HEK293 (cell line): ENCODE measurements around the gene CEP135.

Experiments used
- CTCF ChIA-PET: fragments of 350-600 bp; formaldehyde crosslinking; extraction: SDS; loops from one replicate; lab custom pipeline; 2021; ENCODE audit warnings: antibody characterized with exemption; lab: Yijun Ruan, JAX
- POLR2A ChIA-PET: fragments of 300-600 bp; formaldehyde crosslinking; extraction: SDS; loops from one replicate; lab custom pipeline; 2020; ENCODE audit warnings: antibody characterized with exemption, inconsistent platforms; lab: Yijun Ruan, JAX
- H3K27ac ChIP-seq: fragments of 200-500 bp; sonication (Bioruptor generic); 2 replicates; pipeline ENCODE4 v1.5.1; 2014; ENCODE audit warnings: low read depth, low read length, control low read depth, inconsistent platforms; ENCODE audit errors: extremely low read depth
- H3K36me3 ChIP-seq, 2 experiments: fragments of 200-500 bp in 1 of 2; sonication (Bioruptor generic) in 1 of 2; 1 replicate in 1 of 2; 2 replicates in 1 of 2; pipeline ENCODE4 v1.5.1; 2014 to 2017; ENCODE audit warnings: inconsistent platforms in 2 of 2, low read length in 2 of 2; ENCODE audit not compliant: control insufficient read depth in 2 of 2, insufficient read depth in 1 of 2
- H3K4me1 ChIP-seq: fragments of 200-500 bp; sonication (Bioruptor generic); 2 replicates; pipeline ENCODE4 v1.5.1; 2014; ENCODE audit warnings: mild to moderate bottlenecking, low read length, inconsistent platforms; ENCODE audit not compliant: control insufficient read depth, insufficient read depth
- H3K4me3 ChIP-seq: 2 replicates; pipeline ENCODE4 v1.5.1; 2011; ENCODE audit warnings: low read depth, mild to moderate bottlenecking, control low read depth, low read length, moderate library complexity
- H3K9me3 ChIP-seq: fragments of 200-500 bp; sonication (Bioruptor generic); 2 replicates; pipeline ENCODE4 v1.5.1; 2014; ENCODE audit warnings: low read depth, low read length, inconsistent platforms; ENCODE audit not compliant: control insufficient read depth, insufficient read depth
- FEZF1 ChIP-seq: fragments of 450-650 bp; formaldehyde crosslinking; IDR thresholded peaks from 2 replicates; pipeline ENCODE4 v1.5.1; 2016; ENCODE audit warnings: missing biosample characterization, missing genetic modification characterization
- GLIS2 ChIP-seq: fragments of 450-650 bp; formaldehyde crosslinking; IDR thresholded peaks from 2 replicates; pipeline ENCODE4 v1.5.1; 2016; ENCODE audit warnings: missing biosample characterization, missing genetic modification characterization
- HOXD13 ChIP-seq: sonication (generic); formaldehyde crosslinking; IDR thresholded peaks from 2 replicates; pipeline ENCODE4 v1.8.0; 2022; ENCODE audit warnings: missing genetic modification reagents, borderline replicate concordance
- MZF1 ChIP-seq: fragments of 450-650 bp; formaldehyde crosslinking; IDR thresholded peaks from 2 replicates; pipeline ENCODE4 v1.5.1; 2017; ENCODE audit warnings: missing biosample characterization, missing genetic modification characterization, borderline replicate concordance
- REPIN1 ChIP-seq: fragments of 450-650 bp; formaldehyde crosslinking; IDR thresholded peaks from 2 replicates; pipeline ENCODE4 v1.5.1; 2017; ENCODE audit warnings: missing biosample characterization, missing genetic modification characterization, low read depth
- SETDB1 ChIP-seq: IDR thresholded peaks from one replicate; pipeline ENCODE4 v1.6.1; 2017; ENCODE audit warnings: mild to moderate bottlenecking, low read length, moderate library complexity, mixed read lengths; ENCODE audit not compliant: insufficient read length
- ZEB2 ChIP-seq: fragments of 450-650 bp; formaldehyde crosslinking; IDR thresholded peaks from 2 replicates; pipeline ENCODE4 v1.5.1; 2016; ENCODE audit warnings: missing biosample characterization, missing genetic modification characterization
- ZNF140 ChIP-seq: fragments of 450-650 bp; formaldehyde crosslinking; IDR thresholded peaks from 2 replicates; pipeline ENCODE4 v1.5.1; 2016; ENCODE audit warnings: missing biosample characterization, missing genetic modification characterization
- ZNF169 ChIP-seq: fragments of 450-650 bp; formaldehyde crosslinking; IDR thresholded peaks from 2 replicates; pipeline ENCODE4 v1.5.1; 2016; ENCODE audit warnings: missing biosample characterization, missing genetic modification characterization
- ZNF248 ChIP-seq: fragments of 450-650 bp; formaldehyde crosslinking; IDR thresholded peaks from 2 replicates; pipeline ENCODE4 v1.5.1; 2017; ENCODE audit warnings: missing biosample characterization, missing genetic modification characterization
- ZNF350 ChIP-seq: fragments of 450-650 bp; formaldehyde crosslinking; IDR thresholded peaks from 2 replicates; pipeline ENCODE4 v1.5.0; 2017; ENCODE audit warnings: missing biosample characterization, mild to moderate bottlenecking, missing genetic modification characterization
- ZNF404 ChIP-seq: fragments of 450-650 bp; formaldehyde crosslinking; IDR thresholded peaks from 2 replicates; pipeline ENCODE4 v1.5.1; 2017; ENCODE audit warnings: missing biosample characterization, missing genetic modification characterization
- ZNF664 ChIP-seq: fragments of 450-650 bp; formaldehyde crosslinking; IDR thresholded peaks from 2 replicates; pipeline ENCODE4 v1.5.1; 2016; ENCODE audit warnings: missing biosample characterization, missing genetic modification characterization
- ZNF701 ChIP-seq: fragments of 450-650 bp; formaldehyde crosslinking; IDR thresholded peaks from 2 replicates; pipeline ENCODE4 v1.5.1; 2016; ENCODE audit warnings: missing biosample characterization, missing genetic modification characterization
- ZSCAN16 ChIP-seq: fragments of 450-650 bp; formaldehyde crosslinking; IDR thresholded peaks from 2 replicates; pipeline ENCODE4 v1.5.1; 2016; ENCODE audit warnings: missing biosample characterization, missing genetic modification characterization
- TF ChIP-seq, protein P1 (sequence below): fragments of 450-650 bp; formaldehyde crosslinking; IDR thresholded peaks from 2 replicates; pipeline ENCODE4 v1.5.1; 2016; ENCODE audit warnings: missing biosample characterization, missing genetic modification characterization
- TF ChIP-seq, protein P2 (sequence below): fragments of 450-650 bp; formaldehyde crosslinking; IDR thresholded peaks from 2 replicates; pipeline ENCODE4 v1.5.1; 2016; ENCODE audit warnings: missing biosample characterization, missing genetic modification characterization
- TF ChIP-seq, protein P3 (sequence below): fragments of 450-650 bp; formaldehyde crosslinking; IDR thresholded peaks from 2 replicates; pipeline ENCODE4 v1.5.1; 2016; ENCODE audit warnings: missing biosample characterization, missing genetic modification characterization
- TF ChIP-seq, protein P4 (sequence below): fragments of 450-650 bp; formaldehyde crosslinking; conservative IDR thresholded peaks from 2 replicates; pipeline ENCODE4 v1.5.1; 2016; ENCODE audit warnings: low read depth, missing biosample characterization, missing genetic modification characterization

The CEP135 gene

DNA sequence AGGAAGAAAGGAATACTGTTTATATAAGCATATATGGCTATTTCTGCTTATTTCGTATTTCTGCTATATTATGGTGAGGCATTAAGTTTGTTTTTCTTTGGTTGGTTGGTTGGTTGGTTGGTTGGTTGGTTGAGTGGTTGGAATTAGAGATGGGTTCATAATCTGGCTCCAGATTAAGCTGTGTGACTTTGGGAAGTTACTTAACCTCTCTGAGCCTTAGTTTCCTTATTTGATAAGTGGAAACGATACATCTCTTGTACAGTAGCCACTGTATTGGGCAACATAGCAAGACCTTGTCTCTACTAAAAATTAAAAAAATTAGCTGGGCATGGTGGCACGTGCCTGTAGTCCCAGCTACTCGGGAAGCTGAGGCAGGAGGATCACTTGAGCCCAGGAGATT is 46.1 kb upstream of the CEP135 start:
- no peak for TF ChIP-seq ZNF169 (tag by site-specific recombination)
- Histone ChIP-seq H3K9me3 (no peaks in the 10 kb centered on the region), H3K4me1 (no peaks in the 10 kb centered on the region), H3K27ac (no peak overlapping the region), H3K36me3 (peaks cover 0 to 24% of the 10 kb centered on the region in 2 experiments), H3K4me3 (no peak overlapping the region)
- ChIA-PET CTCF (interaction anchor here (0.7 kb wide), 1 partner anchor 306 kb away, joined by 5 read pairs; no protein-coding TSS in a partner anchor), POLR2A (no interaction called here)

DNA sequence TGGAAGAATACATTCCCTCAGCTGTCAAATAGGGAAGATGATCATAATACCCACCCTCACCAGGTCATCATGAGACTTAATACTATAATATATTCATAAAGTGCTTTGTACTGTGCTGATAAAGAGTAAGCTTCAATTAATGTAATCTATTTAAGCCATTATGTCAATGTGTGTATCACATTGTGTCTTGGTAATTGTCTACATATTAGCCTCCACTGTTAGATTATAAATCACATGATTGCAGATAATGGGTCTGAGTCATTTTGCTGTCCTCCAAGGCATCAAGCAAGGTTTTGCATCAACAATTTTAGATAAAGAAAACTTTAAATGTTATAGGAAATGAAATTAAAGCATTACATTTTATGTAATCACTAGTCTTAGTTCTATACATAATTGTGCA is 45.2 kb upstream of the CEP135 start:
- CTCF ChIA-PET = interaction anchor here (0.7 kb wide), 1 partner anchor 307 kb away, joined by 5 read pairs; no protein-coding TSS in a partner anchor
- Histone ChIP-seq H3K36me3 (peaks cover 0 to 24% of the 10 kb centered on the region in 2 experiments; a peak in 2 of 3 replicates), H3K4me1 (no peaks in the 10 kb centered on the region), H3K9me3 (no peaks in the 10 kb centered on the region), H3K27ac (no peak overlapping the region), H3K4me3 (no peak overlapping the region)
- TF ChIP-seq HOXD13 (CRISPR knock-in tag) (no peak), FEZF1 (tag by site-specific recombination) (no peak), ZNF140 (no peak), ZNF248 (tag by site-specific recombination) (no peak), GLIS2 (tag by site-specific recombination) (no peak), ZEB2 (tag by site-specific recombination) (no peak), ZNF350 (tag by site-specific recombination) (no peak), SETDB1 (no peak), ZSCAN16 (tag by site-specific recombination) (no peak), ZNF701 (tag by site-specific recombination) (no peak), ZNF664 (tag by site-specific recombination) (no peak)
- TF ChIP-seq, protein P1, sequence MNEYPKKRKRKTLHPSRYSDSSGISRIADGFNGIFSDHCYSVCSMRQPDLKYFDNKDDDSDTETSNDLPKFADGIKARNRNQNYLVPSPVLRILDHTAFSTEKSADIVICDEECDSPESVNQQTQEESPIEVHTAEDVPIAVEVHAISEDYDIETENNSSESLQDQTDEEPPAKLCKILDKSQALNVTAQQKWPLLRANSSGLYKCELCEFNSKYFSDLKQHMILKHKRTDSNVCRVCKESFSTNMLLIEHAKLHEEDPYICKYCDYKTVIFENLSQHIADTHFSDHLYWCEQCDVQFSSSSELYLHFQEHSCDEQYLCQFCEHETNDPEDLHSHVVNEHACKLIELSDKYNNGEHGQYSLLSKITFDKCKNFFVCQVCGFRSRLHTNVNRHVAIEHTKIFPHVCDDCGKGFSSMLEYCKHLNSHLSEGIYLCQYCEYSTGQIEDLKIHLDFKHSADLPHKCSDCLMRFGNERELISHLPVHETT = no peak
- TF ChIP-seq, protein P2, sequence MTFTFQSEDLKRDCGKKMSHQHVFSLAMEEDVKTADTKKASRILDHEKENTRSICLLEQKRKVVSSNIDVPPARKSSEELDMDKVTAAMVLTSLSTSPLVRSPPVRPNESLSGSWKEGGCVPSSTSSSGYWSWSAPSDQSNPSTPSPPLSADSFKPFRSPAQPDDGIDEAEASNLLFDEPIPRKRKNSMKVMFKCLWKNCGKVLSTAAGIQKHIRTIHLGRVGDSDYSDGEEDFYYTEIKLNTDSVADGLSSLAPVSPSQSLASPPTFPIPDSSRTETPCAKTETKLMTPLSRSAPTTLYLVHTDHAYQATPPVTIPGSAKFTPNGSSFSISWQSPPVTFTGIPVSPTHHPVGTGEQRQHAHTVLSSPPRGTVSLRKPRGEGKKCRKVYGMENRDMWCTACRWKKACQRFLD (tag by site-specific recombination) = no peak
- POLR2A ChIA-PET = interaction anchor here (0.6 kb wide), 1 partner anchor 238 kb away, joined by 8 read pairs; no protein-coding TSS in a partner anchor

DNA sequence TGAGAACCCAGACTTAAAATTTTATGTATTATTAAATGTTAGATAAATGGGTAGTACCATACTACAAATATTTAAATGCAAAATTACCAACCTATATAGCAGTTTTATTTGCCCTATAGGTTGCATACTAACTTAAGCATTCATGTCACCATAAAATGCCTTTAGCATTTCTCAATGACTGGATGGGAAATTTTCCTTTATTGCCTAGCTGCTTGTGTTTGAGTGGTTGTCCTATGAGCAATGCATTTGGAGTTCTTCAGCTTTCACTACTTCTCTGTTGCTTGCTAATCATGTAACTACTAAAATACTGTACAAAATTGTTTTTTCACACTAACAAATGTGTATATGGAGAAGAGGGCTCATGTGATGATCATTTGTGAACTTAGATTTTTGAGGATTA is 44.2 kb upstream of the CEP135 start:
- ChIA-PET CTCF (interaction anchor here (1.1 kb wide), 1 partner anchor 13 kb away, joined by 3 read pairs; no protein-coding TSS in a partner anchor), POLR2A (no interaction called here)
- no peaks in the 10 kb centered on the region for H3K4me1 ChIP-seq
- peaks cover 0 to 23% of the 10 kb centered on the region in 2 experiments; a peak in 2 of 3 replicates for H3K36me3 ChIP-seq
- no peak for TF ChIP-seq MZF1
- no peak for TF ChIP-seq ZNF404 (tag by site-specific recombination)
- TF ChIP-seq, protein P3, sequence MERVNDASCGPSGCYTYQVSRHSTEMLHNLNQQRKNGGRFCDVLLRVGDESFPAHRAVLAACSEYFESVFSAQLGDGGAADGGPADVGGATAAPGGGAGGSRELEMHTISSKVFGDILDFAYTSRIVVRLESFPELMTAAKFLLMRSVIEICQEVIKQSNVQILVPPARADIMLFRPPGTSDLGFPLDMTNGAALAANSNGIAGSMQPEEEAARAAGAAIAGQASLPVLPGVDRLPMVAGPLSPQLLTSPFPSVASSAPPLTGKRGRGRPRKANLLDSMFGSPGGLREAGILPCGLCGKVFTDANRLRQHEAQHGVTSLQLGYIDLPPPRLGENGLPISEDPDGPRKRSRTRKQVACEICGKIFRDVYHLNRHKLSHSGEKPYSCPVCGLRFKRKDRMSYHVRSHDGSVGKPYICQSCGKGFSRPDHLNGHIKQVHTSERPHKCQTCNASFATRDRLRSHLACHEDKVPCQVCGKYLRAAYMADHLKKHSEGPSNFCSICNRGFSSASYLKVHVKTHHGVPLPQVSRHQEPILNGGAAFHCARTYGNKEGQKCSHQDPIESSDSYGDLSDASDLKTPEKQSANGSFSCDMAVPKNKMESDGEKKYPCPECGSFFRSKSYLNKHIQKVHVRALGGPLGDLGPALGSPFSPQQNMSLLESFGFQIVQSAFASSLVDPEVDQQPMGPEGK = no peak
- TF ChIP-seq, protein P4, sequence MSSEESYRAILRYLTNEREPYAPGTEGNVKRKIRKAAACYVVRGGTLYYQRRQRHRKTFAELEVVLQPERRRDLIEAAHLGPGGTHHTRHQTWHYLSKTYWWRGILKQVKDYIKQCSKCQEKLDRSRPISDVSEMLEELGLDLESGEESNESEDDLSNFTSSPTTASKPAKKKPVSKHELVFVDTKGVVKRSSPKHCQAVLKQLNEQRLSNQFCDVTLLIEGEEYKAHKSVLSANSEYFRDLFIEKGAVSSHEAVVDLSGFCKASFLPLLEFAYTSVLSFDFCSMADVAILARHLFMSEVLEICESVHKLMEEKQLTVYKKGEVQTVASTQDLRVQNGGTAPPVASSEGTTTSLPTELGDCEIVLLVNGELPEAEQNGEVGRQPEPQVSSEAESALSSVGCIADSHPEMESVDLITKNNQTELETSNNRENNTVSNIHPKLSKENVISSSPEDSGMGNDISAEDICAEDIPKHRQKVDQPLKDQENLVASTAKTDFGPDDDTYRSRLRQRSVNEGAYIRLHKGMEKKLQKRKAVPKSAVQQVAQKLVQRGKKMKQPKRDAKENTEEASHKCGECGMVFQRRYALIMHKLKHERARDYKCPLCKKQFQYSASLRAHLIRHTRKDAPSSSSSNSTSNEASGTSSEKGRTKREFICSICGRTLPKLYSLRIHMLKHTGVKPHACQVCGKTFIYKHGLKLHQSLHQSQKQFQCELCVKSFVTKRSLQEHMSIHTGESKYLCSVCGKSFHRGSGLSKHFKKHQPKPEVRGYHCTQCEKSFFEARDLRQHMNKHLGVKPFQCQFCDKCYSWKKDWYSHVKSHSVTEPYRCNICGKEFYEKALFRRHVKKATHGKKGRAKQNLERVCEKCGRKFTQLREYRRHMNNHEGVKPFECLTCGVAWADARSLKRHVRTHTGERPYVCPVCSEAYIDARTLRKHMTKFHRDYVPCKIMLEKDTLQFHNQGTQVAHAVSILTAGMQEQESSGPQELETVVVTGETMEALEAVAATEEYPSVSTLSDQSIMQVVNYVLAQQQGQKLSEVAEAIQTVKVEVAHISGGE (tag by site-specific recombination) = no peak
- no peak for TF ChIP-seq REPIN1
- H3K4me3 ChIP-seq = no peak overlapping the region
- H3K9me3 ChIP-seq = no peaks in the 10 kb centered on the region
- no peak overlapping the region for H3K27ac ChIP-seq
